Tibial nerve (tissue), 4 donors: ENCODE results near the gene SHISAL1. TPM values are rescaled to one million over a fixed set of nuclear protein-coding genes. Genes with fewer than 3 reads are reported as not detected.
"Not testable (repeated sequence)": the region's sequence is repeated elsewhere in the genome, so short reads cannot be mapped to it uniquely, and the experiment has no call there.

ENCODE experiments used
- DNase-seq, 2 donors: peaks; one replicate each; pipeline ENCODE4 v3.0.0-alpha.2; 2019; ENCODE audit warnings: low spot score in 2 of 2
- H3K27ac ChIP-seq, 4 donors: fragments of 200-600 bp; sonication (generic) in 3 of 4; one replicate each; pipeline ENCODE4 v1.5.1; 2017 to 2019; ENCODE audit warnings: mild to moderate bottlenecking in 1 of 4
- H3K27me3 ChIP-seq, 2 donors: fragments of 200-600 bp; sonication (generic) in 1 of 2; one replicate each; pipeline versions ENCODE4 v1.5.1 to v1.6.0; 2017 to 2019
- H3K36me3 ChIP-seq, 3 donors: fragments of 200-600 bp; sonication (generic); one replicate each; pipeline ENCODE4 v1.5.1; 2018 to 2019
- H3K4me1 ChIP-seq, 4 donors: fragments of 200-600 bp; sonication (generic) in 3 of 4; one replicate each; pipeline ENCODE4 v1.5.1; 2017 to 2019
- H3K4me3 ChIP-seq, 4 donors: fragments of 200-600 bp; sonication (generic) in 3 of 4; one replicate each; pipeline ENCODE4 v1.5.1; 2017 to 2019; ENCODE audit warnings: mild to moderate bottlenecking in 1 of 4, moderate library complexity in 1 of 4
- H3K9me3 ChIP-seq, 4 donors: fragments of 200-600 bp; sonication (generic) in 3 of 4; one replicate each; pipeline ENCODE4 v1.5.1; 2017 to 2019
- CTCF ChIP-seq, 5 experiments: fragments of 200-600 bp in 3 of 5; fragments of 450-650 bp in 2 of 5; sonication (generic) in 3 of 5; IDR thresholded peaks; one replicate each; pipeline ENCODE4 v1.5.1; 2016 to 2019; ENCODE audit warnings: antibody characterized with exemption in 5 of 5, mild to moderate bottlenecking in 3 of 5, moderate library complexity in 2 of 5
- EP300 ChIP-seq, 2 donors: sonication (generic); formaldehyde crosslinking; IDR thresholded peaks; one replicate each; pipeline ENCODE4 v1.6.1; 2017; ENCODE audit warnings: antibody characterized with exemption in 2 of 2, mild to moderate bottlenecking in 1 of 2
- POLR2A ChIP-seq, 2 donors: fragments of 450-650 bp; IDR thresholded peaks; one replicate each; pipeline ENCODE4 v1.6.1; 2017; ENCODE audit warnings: antibody characterized with exemption in 2 of 2, mild to moderate bottlenecking in 2 of 2, moderate library complexity in 2 of 2
- WGBS, 2 donors: methylation state at CpG; one replicate each; pipeline ENCODE4 v1.1.5; 2018; 5-methylcytosine and 5-hydroxymethylcytosine counted together
- total RNA-seq, 4 donors: library from RNA; depleted of rRNA; stranded (reverse); fragments of >200 nt; gene quantifications; one replicate each; pipeline ENCODE4 v1.1.0, GENCODE V29; 2016

The SHISAL1 gene
- total RNA-seq, 4 donors from 2014 or later = 0.22 to 1.0 (median 0.59) TPM

- no peak overlapping the region for H3K27ac ChIP-seq
- peaks cover 0 to 26% (median 0%) of the 10 kb centered on the region in 4 donors for H3K4me1 ChIP-seq
- H3K36me3 ChIP-seq = no peaks in the 10 kb centered on the region
- H3K9me3 ChIP-seq = peaks cover 0 to 11% (median 0%) of the 10 kb centered on the region in 4 donors
- no peak for TF ChIP-seq CTCF (IDR thresholded peaks at IDR 0.05)
- no peak for TF ChIP-seq POLR2A (IDR thresholded peaks at IDR 0.05)
- no peak for TF ChIP-seq EP300 (IDR thresholded peaks at IDR 0.05)
- H3K27me3 ChIP-seq = no peaks in the 10 kb centered on the region
- DNase-seq = no peak
- no peak overlapping the region for H3K4me3 ChIP-seq
- WGBS, 2 donors = 41 to 46% methylated on average over 5 to 9 of the region's 9 CpGs
Observed at GRCh38 chr22:44304354-44304753, 8.4 kb downstream of the SHISAL1 start.

- not testable (repeated sequence) for H3K36me3 ChIP-seq, DNase-seq, H3K4me1 ChIP-seq, H3K9me3 ChIP-seq, H3K27me3 ChIP-seq, H3K4me3 ChIP-seq, H3K27ac ChIP-seq
- WGBS, 2 donors = 85 to 87% methylated on average over 9 of the region's 10 CpGs
Observed at GRCh38 chr22:44302363-44302762, 10.4 kb downstream of the SHISAL1 start.

- Histone ChIP-seq H3K27ac (no peak overlapping the region), H3K4me1 (peaks cover 0 to 8% (median 0%) of the 10 kb centered on the region in 4 donors), H3K36me3 (no peaks in the 10 kb centered on the region), H3K9me3 (peaks cover 0 to 4% (median 0%) of the 10 kb centered on the region in 4 donors), H3K4me3 (no peak overlapping the region), H3K27me3 (no peaks in the 10 kb centered on the region)
- no peak for DNase-seq
- TF ChIP-seq EP300 (IDR thresholded peaks at IDR 0.05) (no peak), POLR2A (IDR thresholded peaks at IDR 0.05) (no peak), CTCF (IDR thresholded peaks at IDR 0.05) (no peak)
- WGBS, 2 donors = 73 to 78% methylated on average over 17 to 19 of the region's 19 CpGs
Observed at GRCh38 chr22:44301039-44301438, 11.7 kb downstream of the SHISAL1 start.

GRCh38 chr22:44299124-44299523, 13.6 kb downstream of the SHISAL1 start:
- DNase-seq = no peak
- 54 to 63% methylated on average over 8 to 13 of the region's 13 CpGs for WGBS, 2 donors
- TF ChIP-seq POLR2A (IDR thresholded peaks at IDR 0.05) (no peak), EP300 (IDR thresholded peaks at IDR 0.05) (no peak), CTCF (IDR thresholded peaks at IDR 0.05) (no peak)

DNA sequence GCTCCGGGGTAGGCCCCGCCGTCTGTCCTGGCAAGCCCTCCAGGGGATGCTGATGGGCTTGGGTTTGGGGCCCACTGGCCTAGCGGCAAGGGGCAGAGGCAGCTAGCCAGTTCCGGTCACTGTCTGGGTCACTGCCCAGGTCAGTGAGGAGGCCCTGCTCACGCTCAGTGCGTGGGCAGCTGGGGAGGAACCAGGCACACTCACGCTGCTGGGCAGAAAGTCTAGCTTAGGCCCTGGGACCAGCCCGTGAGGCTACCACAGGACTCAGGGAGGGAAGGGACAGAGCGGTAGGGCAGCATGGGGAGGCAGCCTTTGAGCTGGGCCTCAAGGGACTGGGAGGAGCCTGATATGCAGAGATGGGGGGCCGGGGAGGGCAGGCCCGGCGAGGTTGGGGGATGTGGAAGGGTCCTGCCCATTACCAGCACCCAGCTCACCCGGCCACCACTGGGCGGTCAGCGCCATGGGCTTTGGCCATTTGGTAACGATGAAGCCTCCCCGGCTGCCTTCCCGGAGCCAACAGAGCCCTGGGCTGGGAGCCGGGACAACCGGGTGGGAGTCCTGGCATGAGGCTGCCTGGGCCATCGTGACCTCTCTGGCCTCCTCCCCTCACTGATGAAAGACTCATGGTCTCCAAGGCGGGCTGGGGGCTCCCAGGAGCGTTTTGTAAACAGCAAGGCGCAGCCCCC, 14.2 kb downstream of the SHISAL1 start:
- Histone ChIP-seq H3K27ac (no peak overlapping the region), H3K9me3 (peaks cover 0 to 23% (median 2%) of the 10 kb centered on the region in 4 donors), H3K36me3 (no peaks in the 10 kb centered on the region), H3K4me3 (no peak overlapping the region), H3K27me3 (no peaks in the 10 kb centered on the region), H3K4me1 (no peaks in the 10 kb centered on the region)
- DNase-seq = no peak
- no peak for TF ChIP-seq EP300 (IDR thresholded peaks at IDR 0.05)
- no peak for TF ChIP-seq POLR2A (IDR thresholded peaks at IDR 0.05)
- TF ChIP-seq CTCF (IDR thresholded peaks at IDR 0.05) = no peak
- 61 to 69% methylated on average over 22 to 24 of the region's 25 CpGs for WGBS, 2 donors

More at GRCh38 chr22:44299124-44299523, 13.6 kb downstream of the SHISAL1 start:
- Histone ChIP-seq H3K27ac (no peak overlapping the region), H3K36me3 (no peaks in the 10 kb centered on the region), H3K27me3 (no peaks in the 10 kb centered on the region), H3K4me1 (no peaks in the 10 kb centered on the region), H3K9me3 (peaks cover 0 to 20% (median 2%) of the 10 kb centered on the region in 4 donors), H3K4me3 (no peak overlapping the region)
